Muscle layer of duodenum (tissue), 2 donors: ENCODE measurements around the gene CCDC92B.

Experiments
- H3K27ac ChIP-seq: one replicate; pipeline ENCODE4 v1.7.0; 2013; ENCODE audit warnings: mild to moderate bottlenecking, low read length
- H3K27me3 ChIP-seq: one replicate; pipeline ENCODE4 v1.7.0; 2013; ENCODE audit warnings: low read depth, mild to moderate bottlenecking, control low read depth, low read length
- H3K36me3 ChIP-seq, 2 donors: one replicate each; pipeline ENCODE4 v1.7.0; 2013; ENCODE audit warnings: low read length in 2 of 2, control low read depth in 1 of 2, mild to moderate bottlenecking in 1 of 2; ENCODE audit not compliant: insufficient read depth in 2 of 2, control insufficient read depth in 1 of 2
- H3K4me1 ChIP-seq, 2 donors: one replicate each; pipeline ENCODE4 v1.7.0; 2013; ENCODE audit warnings: low read length in 2 of 2, mild to moderate bottlenecking in 2 of 2, control low read depth in 1 of 2, moderate library complexity in 1 of 2; ENCODE audit not compliant: insufficient read depth in 2 of 2, control insufficient read depth in 1 of 2
- H3K4me3 ChIP-seq, 2 donors: one replicate each; pipeline ENCODE4 v1.7.0; 2013; ENCODE audit warnings: low read length in 2 of 2, low read depth in 1 of 2, mild to moderate bottlenecking in 1 of 2
- H3K9me3 ChIP-seq, 2 donors: one replicate each; pipeline ENCODE4 v1.7.0; 2013; ENCODE audit warnings: low read length in 2 of 2, control low read depth in 1 of 2, mild to moderate bottlenecking in 1 of 2; ENCODE audit not compliant: control insufficient read depth in 1 of 2
- donor health status: healthy.

Gene CCDC92B

DNA sequence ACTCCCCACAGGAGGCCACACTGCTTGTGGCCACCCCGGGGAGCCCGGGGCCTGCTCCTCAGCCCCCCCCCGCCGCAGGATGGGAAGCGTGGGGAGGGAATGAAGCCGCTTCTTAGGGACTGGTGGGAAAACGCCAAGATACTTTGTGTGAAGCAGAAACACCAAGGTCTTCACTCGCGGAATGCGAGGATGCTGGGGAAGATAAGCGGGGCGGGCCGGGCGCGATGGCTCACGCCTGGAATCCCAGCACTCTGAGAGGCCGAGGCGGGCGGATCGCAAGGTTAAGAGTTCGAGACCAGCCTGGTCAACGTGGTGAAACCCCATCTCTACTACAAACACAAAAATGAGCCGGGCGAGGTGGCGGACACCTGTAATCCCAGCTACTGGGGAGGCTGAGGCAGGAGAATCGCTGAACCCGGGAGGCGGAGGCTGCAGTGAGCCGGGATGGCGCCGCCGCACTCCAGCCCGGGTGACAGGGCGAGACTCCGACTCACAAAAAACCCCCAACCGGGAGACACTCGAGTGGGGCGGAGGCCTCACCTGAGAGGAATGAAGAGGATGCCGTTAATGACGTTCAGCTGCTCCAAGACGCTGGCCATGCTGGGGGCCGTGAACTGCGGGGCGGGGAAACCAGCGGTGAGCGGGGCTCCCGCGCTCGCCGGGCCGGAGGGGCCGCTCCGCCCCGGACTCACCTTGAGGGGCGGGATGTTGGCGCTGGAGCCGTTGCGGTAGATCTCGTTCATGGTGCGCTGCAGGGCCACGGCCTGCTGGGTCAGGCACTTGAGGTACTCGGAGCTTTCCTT is 58.2 kb downstream of the CCDC92B start:
- peaks cover 0 to 17% of the 10 kb centered on the region in 2 donors for H3K4me1 ChIP-seq
- H3K4me3 ChIP-seq = no peak overlapping the region
- H3K9me3 ChIP-seq = no peaks in the 10 kb centered on the region
- H3K27ac ChIP-seq = no peak overlapping the region
- H3K27me3 ChIP-seq = no peaks in the 10 kb centered on the region
- peaks cover 12 to 58% of the 10 kb centered on the region in 2 donors for H3K36me3 ChIP-seq

DNA sequence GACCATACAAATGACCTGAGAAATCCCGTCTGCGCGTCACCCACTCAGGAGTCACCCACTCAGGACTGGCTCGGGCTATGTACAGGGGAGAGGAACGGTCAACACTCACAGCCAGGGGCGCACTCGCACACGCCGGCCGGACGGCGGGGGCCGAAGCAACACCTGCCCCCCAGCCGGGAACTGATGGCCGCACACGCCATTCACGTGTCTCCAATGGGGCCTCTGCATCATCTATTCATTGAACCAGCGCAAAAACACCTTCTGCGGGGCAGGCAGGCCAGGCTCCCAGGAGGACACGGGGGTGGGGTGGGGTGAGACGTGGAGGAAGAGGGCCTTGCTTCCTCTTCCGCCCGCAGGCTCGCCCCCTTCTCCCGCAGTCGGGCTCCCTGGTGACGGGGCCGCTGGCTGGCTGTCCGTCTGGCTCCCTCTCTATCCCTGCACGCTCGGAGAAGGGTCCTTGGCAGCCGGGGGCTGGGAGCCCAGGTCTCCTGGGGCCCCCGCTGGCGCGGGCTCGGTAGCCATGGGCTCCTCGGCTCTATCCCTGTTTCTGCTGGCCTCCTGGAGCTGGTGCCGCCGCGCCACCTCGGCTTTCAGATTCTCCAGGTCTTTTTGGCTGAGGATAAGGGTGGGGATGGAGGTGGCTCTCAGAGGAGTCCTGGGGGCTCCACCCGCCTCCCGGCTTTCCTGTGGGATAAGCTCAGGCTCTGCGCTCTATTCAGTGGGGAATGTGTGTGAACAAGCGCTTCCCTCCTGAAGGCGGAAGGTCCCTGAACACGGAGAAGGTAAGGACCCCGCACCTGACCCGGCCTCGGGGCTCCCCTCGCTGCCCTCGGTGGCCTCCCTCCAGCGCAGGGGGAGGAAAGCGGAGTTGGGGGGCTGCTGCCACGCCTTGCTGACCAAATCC is 59.0 kb downstream of the CCDC92B start:
- Histone ChIP-seq H3K9me3 (no peaks in the 10 kb centered on the region), H3K36me3 (peaks cover 10 to 50% of the 10 kb centered on the region in 2 donors), H3K4me3 (no peak overlapping the region), H3K27ac (no peak overlapping the region), H3K4me1 (peaks cover 0 to 23% of the 10 kb centered on the region in 2 donors), H3K27me3 (no peaks in the 10 kb centered on the region)

DNA sequence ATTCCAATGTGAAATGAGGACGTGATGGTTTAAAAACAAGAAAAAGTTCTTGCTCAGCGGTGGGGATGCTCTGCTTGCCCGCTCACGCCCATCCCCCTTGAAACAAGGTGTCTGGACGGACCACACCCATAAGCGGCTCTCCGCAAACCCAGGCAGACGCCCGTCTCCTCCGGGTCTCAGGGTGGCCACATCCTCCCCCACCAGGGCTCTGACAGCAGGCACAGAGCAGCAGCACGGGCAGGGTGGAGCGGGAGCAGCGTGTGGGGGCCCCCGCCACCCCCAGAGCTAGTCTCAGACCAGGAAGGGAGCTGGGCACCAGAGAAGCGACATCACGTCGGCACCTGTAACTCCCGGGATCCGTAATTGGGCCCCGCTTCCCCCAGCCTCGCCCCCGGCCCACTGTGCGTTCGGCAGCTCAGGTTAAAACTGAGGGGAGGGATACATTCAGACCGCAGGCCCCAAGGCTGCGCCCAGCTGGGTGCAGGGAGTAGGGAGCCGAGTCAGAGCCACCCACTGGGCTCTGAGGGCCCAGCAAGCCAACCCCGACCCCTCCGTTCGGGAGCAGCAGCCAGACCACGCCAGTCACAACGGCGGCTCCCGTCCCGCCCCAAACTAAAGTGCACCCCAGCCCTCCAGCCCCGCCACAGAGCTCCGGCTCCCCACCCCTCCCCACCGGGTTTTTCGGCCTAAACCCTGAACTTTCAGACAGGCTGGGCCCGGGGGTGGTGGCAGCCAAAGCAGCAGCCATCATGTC is 59.9 kb downstream of the CCDC92B start:
- no peak overlapping the region for H3K4me3 ChIP-seq
- no peak overlapping the region for H3K27ac ChIP-seq
- H3K9me3 ChIP-seq = no peaks in the 10 kb centered on the region
- H3K36me3 ChIP-seq = peaks cover 8 to 43% of the 10 kb centered on the region in 2 donors
- peaks cover 0 to 23% of the 10 kb centered on the region in 2 donors for H3K4me1 ChIP-seq
- no peaks in the 10 kb centered on the region for H3K27me3 ChIP-seq

DNA sequence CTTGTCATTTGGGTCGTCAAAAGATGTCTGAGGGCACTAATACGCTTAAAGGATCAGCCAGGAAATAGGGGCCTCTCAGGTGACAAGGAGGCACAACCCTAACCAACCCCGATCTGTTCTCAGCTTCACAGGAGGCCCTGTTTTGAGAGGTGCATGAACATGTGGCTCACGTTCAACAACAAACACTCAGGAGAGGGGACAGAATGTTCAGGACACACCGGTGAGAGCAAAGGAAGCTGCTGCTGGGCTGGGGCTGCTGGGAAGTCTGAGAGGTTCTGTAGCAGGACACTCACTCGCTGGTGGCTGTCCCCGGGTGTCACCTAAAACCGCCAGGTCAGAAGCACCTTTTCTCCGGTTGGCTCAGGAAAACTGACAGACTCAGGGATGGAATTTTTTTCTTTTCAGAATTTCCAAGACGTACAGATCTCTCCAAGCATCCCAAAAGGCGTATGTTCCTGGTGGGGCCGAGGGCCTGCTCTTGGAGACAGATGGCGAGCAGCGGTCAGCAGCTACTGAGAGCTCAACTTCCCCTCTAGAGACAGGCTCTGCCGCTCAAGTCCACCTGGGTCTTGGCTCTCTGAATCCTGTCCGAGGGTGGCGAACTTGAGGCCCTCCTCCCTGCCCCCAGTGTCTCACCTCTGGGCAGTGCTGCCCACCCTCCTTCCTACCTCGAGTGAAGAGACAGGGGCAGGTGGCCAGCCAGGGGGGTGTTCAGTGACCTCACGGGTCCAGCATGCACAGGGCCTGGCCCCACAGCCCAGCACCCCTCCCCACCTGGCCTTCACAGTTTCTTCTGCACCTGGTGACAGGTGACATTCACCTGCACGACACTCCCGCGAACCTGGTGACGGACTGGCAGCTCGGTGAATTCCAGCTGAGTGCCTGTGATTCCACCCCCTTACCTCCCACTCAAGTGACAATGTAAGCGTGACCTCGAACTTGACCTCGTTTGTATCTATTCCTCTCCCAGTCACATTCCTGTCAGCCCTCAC is 60.8 kb downstream of the CCDC92B start:
- H3K27ac ChIP-seq = no peak overlapping the region

DNA sequence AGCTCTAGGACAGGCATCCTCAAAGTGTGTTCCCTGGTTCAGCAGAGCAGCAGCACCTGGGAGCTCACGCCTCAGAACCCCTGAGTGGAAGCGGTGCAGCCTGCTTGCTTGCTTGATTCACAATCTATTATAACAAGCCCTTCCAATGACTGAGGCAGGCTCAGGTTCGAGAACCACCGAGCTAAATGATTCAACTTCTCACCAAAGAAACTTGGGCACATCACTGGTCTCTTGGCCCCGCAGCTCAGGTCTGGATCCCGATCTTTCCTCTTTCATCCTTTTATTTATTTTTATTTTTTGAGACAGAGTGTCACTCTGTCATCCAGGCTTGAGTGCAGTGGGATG is 62.4 kb downstream of the CCDC92B start:
- no peak overlapping the region for H3K27ac ChIP-seq
- H3K4me1 ChIP-seq = peaks cover 7 to 23% of the 10 kb centered on the region in 2 donors
- H3K9me3 ChIP-seq = no peaks in the 10 kb centered on the region
- no peaks in the 10 kb centered on the region for H3K27me3 ChIP-seq
- no peak overlapping the region for H3K4me3 ChIP-seq
- H3K36me3 ChIP-seq = peaks cover 25 to 37% of the 10 kb centered on the region in 2 donors

More for the DNA sequence above, 60.8 kb downstream of the CCDC92B start:
- H3K4me1 ChIP-seq = peaks cover 7 to 23% of the 10 kb centered on the region in 2 donors
- no peaks in the 10 kb centered on the region for H3K9me3 ChIP-seq
- H3K27me3 ChIP-seq = no peaks in the 10 kb centered on the region
- H3K36me3 ChIP-seq = peaks cover 14 to 34% of the 10 kb centered on the region in 2 donors
- no peak overlapping the region for H3K4me3 ChIP-seq

DNA sequence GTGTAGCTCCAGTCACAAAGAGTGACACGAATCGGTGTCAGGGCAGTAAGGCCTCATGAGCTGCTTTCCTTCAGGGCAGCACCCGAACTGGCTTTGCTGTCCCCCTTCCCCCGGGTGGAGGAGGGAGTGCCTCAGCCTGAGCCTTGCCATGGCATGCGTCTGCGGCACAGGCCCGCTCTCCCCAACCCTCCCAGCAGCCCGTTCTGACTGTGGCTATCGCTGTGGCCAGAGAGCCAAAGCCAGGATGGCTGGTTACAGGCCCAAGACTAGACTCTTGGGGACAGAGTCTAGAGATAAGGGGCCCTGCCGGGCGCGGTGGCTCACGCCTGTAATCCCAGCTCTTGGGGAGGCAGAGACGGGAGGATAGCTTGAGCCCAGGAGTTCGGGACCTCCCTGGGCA is 63.8 kb downstream of the CCDC92B start:
- Histone ChIP-seq H3K4me1 (peaks cover 7 to 23% of the 10 kb centered on the region in 2 donors), H3K27ac (no peak overlapping the region), H3K27me3 (no peaks in the 10 kb centered on the region), H3K36me3 (peaks cover 36 to 38% of the 10 kb centered on the region in 2 donors), H3K4me3 (no peak overlapping the region), H3K9me3 (no peaks in the 10 kb centered on the region)

DNA sequence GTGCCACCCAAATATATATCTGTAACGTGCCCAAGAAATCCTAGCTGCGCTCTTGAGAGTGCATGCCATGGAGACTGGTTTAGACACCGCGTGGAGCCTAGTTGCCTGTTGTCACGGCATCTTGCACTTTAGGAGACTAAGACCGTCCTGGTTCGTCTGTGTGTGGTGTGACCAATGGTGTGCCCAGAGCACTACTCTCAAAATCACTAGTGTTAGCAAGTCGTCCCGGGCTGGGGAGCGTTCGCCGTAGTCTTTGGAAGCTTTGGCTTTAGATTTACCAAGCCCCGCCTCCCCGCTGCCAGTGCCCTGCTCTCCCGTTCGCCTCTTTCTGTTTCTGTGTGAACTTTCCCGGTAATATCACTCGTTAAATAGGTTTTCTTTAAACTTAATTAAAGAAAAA is 64.9 kb downstream of the CCDC92B start:
- no peaks in the 10 kb centered on the region for H3K27me3 ChIP-seq
- H3K4me1 ChIP-seq = peaks cover 7 to 23% of the 10 kb centered on the region in 2 donors
- peaks cover 40 to 47% of the 10 kb centered on the region in 2 donors for H3K36me3 ChIP-seq
- H3K27ac ChIP-seq = no peak overlapping the region
- H3K4me3 ChIP-seq = no peak overlapping the region
- H3K9me3 ChIP-seq = no peaks in the 10 kb centered on the region

DNA sequence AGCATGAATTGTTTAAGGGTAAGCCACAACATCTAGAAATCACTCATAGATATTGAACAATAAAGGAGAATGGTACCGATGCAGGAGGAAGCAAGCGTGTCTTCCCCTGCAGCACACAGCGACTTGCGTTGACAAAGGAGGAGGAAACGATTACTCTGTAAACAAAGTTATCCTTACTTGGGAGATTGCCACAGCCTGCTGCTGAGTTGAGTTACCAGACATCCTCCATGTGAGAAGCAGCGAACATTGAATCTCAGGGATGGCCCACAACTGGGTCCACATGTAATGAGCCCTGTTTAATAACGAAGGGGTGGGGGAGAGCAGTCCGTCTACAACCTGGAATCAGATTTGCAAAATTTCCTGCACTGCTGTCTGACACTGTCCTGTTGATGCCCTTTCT is 65.5 kb downstream of the CCDC92B start:
- H3K4me1 ChIP-seq = peaks cover 7 to 23% of the 10 kb centered on the region in 2 donors
- no peaks in the 10 kb centered on the region for H3K9me3 ChIP-seq
- H3K27ac ChIP-seq = no peak overlapping the region
- H3K27me3 ChIP-seq = no peaks in the 10 kb centered on the region
- no peak overlapping the region for H3K4me3 ChIP-seq
- peaks cover 40 to 50% of the 10 kb centered on the region in 2 donors for H3K36me3 ChIP-seq

DNA sequence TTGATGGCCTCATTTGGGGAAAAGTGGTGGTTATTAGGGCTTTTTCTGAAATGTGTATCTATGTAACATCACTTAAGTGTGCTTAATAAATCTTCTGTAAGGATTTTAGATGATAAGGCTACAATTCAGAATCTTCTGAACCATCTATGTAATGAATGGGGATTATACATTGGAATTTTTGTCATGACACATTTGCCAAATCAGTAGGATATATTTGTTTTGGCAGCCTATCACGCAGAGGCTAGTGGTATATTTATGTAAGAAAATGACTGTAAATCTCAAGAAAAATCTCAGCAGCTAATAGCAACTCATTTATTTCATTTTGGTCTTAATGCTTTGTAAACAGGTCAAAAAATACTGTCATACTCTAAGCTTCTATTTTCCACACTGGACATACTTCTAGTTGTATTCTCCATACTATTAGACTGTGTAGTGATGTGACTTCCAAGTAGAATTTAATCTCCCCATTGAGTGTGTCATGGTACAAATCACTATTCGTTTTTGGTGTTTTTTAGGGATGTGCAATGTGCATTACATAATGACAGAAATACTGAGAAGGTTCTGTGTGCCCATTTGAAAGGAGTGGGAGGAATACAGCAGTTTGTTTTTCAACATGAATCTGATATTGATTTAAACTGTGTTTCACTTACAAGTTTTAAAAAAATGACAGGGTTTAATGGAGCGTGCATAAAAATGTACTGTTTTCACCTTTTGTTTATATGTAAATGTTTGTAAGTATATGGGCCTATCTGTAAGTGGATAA is 67.1 kb downstream of the CCDC92B start:
- peaks cover 49 to 53% of the 10 kb centered on the region in 2 donors for H3K36me3 ChIP-seq
- H3K27me3 ChIP-seq = no peaks in the 10 kb centered on the region
- peaks cover 7 to 17% of the 10 kb centered on the region in 2 donors for H3K4me1 ChIP-seq
- H3K9me3 ChIP-seq = no peaks in the 10 kb centered on the region
- no peak overlapping the region for H3K27ac ChIP-seq
- no peak overlapping the region for H3K4me3 ChIP-seq

DNA sequence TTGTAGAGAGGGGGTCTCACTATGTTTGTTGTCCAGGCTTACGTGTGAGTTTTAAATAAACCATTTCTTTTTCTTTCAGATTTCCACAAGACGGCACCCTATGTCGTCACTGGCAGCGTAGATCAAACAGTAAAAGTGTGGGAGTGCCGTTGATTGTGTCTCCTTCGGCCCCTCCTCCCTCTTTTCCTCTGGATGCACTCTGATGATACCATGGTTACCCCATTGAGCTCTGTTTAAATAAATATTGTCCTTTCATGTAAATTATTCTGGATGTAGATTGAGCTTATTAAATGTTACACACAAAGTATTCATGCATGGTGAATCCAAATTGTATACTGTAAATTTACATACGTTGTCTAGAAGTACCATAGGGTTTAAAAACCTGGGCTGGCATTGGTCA is 67.8 kb downstream of the CCDC92B start:
- Histone ChIP-seq H3K9me3 (no peaks in the 10 kb centered on the region), H3K27ac (no peak overlapping the region), H3K27me3 (no peaks in the 10 kb centered on the region), H3K36me3 (peaks cover 53 to 54% of the 10 kb centered on the region in 2 donors), H3K4me3 (no peak overlapping the region), H3K4me1 (peaks cover 7 to 10% of the 10 kb centered on the region in 2 donors)
